GM21526 (cell line): ENCODE measurements around the gene SYCE1L.
"Not testable (repeated sequence)": the region's sequence is repeated elsewhere in the genome, so short reads cannot be mapped to it uniquely, and the experiment has no call there.

Experiments used
- ATAC-seq: cut with Tn5 transposase; IDR thresholded peaks from one replicate; pipeline ENCODE4 v1.9.1; 2021; ENCODE audit warnings: moderate library complexity; ENCODE audit not compliant: unreplicated experiment, low FRiP score

The SYCE1L gene, protein sequence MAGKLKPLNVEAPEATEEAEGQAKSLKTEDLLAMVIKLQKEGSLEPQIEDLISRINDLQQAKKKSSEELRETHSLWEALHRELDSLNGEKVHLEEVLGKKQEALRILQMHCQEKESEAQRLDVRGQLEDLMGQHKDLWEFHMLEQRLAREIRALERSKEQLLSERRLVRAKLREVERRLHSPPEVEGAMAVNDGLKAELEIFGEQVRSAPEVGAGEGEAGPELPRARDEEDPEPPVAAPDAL

DNA sequence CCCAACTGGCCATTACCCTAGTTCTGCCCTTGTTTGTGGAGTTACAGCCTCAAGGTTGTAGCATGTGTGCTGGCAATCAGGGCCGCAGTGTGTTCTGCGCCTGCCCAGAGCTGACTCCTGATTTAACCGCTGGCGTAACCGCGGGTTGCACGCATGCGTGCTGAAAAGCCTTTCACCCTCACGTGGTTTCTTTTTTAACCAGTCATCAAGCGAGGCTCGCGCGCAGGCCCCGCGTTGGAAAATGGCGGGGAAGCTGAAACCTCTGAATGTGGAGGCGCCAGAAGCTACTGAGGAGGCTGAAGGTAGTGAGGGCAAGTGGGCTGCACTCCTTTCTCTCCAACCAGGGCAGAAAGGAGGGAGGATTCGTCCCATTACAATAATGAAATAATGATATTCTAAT lies at the start of gene SYCE1L:
TSS of gene SYCE1L (plus strand) at position 198 of the 400 bp plus-strand sequence. CDS start at position 242, 44 bp downstream.
- ATAC-seq, result no peak

DNA sequence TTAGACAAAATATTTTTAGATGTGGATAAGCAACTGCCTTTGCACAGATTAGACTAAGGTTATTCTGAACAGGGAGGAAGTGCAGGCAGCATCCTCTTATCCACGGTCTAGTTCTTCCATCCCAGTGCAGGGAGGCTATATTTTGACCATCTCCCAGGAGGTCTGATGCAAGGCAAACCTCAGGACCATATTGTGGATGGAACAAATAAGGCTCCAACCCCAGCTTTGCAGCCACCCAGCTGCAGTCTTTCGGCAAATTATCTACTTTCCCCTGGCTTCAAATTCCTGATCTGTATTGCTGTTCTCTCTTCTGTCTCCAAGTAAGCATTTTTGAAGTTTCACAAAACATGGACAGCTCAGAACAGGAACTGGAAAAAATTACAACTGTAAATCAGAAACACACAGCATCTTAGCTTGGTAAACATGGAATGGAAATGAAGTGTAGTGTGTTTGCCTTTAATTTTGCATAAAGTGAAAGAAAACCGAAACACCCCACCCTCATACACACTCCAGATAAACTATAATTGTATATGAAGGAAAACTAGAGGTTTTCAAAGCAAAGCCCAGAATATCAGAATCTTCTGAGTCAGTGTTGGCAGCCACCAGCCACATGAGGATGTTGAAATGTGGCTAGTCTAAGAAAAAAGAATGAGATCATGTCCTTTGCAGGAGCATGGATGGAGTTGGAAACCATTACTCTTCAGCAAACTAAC lies 41.7 kb upstream of the SYCE1L start:
- no peak for ATAC-seq

DNA sequence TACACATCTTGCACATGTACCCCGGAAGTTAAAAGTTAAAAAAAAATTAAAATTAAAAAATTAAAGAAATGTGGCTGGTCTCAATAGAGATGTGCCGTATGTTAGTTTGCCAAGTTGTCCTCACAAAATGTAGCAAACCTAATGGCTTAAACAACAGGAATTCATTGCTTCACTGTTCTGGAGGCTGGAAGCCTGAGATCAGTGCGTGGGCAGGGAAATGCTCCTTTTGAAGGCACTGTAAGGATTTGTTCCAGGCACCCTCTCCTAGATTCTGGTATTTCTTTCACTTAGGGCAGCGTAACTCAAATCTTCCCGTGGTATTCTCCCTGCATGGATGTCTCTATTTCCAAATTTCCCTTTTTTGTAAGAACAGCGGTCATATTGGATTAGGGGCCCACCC lies 40.9 kb upstream of the SYCE1L start:
- no peak for ATAC-seq

DNA sequence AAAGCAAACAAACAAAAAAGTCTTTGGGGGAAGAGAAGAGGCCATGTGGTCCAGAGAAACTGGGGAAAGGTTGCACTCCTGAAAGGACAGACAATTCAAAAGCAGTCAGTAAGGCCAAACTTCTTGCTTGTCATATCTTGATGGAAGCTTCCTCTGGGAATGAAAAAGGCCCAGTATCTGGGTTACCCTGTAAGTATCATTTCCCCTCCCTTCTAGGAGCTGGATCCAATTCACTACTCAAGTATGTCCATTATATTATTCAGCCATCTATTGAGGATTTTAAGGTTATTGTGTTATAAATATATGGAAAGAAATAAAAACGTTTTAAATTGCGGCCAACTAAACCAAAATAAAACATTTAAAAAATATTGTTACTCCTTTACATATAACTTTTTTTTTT lies 34.2 kb upstream of the SYCE1L start:
- no peak for ATAC-seq

DNA sequence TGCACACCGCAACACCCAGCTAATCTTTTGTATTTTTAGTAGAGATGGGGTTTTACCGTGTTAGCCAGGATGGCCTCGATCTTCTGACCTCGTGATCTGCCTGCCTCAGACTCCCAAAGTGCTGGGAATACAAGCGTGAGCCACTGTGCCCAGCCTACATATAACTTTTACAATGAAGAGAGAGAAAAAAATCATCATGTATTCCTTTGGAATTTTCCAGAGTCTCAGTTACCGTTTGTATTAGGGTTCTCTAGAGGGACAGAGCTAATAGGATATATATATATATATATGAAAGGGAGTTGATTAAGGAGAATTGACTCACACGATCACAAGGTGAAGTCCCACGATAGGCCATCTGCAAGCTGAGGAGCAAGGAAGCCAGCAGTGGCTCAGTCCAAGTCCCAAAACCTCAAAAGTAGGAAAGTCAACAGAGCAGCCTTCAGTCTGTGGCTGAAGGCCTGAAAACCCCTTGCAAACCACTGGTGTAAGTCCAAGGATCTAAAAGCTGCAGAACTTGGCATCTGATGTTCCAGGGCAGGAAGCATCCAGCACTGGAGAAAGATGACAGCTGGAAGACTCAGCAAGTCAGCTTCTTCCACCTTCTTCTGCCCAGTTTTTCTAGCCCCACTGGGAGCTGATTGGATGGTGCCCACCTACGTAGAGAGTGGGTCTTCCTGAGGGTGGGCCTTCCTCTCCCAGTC lies 33.5 kb upstream of the SYCE1L start:
- not testable (repeated sequence) for ATAC-seq

DNA sequence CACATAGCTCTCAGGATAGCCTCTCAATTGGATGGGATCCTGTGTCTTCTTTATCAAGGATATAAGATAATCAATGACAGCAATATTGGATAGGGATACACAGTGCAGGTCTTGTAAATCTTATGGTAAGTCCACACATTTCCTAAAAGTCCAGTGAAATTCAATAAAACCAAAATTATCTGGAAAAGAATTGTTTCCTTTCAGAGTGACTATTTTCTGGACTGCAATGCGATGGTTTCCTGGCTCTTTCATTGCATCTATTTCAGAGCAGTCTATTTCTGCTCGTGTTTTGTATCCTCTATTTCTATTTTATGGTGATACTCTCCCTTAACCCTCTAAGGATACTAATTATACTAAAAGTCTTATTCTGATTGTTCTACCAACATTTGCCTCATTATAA lies 32.5 kb upstream of the SYCE1L start:
- no peak for ATAC-seq

DNA sequence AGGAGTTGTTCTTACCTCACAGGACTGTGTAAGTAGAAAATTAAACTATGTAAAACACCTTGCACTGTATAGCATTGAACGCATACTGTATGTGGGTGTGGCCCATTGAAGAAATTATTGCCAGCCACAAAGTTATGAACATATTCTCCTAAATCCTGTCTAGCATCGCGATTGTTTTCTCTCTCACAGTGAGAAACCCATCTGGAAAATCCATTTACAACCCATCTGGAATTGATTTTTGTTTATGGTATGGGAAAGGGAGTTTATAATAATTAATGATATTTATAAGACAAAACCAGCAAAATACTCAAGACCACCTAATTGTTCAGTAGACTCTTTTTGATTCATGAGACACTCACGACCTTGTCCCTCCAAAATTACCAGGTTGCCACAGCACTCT lies 30.3 kb upstream of the SYCE1L start:
- ATAC-seq, result no peak

DNA sequence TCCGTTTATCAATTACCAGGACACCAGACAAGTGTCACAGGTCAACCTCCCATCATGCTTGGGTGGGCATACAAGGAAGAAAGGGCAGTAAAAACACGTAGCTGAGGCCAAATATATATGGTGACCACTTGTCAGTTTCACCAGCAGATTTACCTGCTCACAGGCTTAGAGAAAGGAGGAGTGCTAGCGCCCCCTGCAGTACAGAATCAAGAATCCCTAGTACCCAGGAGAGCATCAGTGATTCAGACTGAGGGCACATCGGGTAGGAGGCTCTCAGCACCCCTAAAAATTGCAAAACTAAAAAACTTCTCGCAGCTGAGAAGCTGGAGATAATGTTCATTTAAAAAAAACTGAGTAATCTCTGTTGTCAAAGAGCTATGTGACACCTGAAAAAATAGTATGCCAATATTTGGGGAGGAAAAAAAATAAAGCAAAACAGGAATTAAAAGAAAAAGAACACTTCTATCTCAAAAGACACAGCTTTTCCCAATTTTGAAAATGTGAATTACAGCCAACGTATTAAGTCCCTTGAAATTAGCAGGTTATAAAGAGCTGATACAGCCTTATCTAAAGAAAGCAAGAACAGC lies 29.5 kb upstream of the SYCE1L start:
- ATAC-seq, result peak; percentile 78

DNA sequence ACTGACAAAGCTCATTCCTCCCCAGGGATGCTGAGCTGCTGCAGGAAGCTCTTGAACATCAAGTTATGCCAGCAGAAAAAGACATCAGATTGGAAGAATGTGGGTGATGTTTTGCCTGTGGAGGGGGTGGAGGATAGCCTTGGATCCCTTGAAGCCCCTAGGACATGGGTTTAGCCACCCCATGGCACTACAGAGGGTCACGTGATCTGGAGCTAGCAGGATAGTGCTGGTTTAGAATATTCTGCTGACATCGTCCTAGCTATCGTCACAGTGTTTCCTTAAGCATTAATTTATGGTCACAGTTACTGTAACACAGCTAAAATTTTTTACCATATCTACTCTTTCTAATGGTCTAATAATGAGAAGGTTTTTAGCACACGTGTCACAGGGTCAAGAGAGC lies 28.4 kb upstream of the SYCE1L start:
- ATAC-seq, result no peak

DNA sequence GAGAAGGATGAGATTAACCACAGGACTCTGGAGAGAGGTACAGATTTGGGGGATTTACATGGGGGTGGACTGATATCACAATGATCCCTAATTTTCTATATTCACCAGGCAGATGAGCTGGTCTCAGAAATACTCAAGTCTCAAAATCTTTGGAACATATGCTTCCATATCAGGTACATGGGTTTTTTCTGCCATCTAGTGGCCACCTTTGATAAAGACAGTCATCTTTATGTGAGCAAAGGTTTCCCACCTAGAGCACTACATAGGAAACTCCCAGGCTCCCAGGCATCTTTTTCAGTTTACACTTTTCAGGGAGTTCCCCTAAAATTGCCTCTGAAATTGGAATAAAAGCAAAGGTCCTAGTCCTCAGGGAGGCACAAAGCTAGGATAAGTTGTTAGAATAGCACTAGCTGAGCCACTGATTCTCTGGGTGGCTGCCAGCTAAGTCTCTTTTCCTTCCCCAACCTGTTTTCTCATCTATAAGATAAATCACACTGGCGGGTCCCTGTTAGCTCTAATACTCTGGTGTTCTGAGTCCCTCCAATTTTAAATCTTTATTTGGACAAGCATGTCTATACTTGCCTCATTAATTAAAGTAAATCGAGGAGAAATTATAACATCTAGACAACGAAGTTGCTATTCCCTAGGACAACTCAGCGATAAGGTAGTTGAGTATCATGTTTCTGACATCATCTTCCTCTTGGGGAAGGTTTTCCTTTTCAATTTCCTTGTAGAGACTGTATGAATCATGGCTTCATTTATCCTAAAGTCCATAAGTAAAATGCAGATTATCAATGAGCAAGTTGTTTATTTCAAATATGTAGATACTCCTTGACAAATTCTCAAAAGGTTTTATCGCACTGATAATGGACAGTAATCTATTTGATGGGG lies 27.2 kb upstream of the SYCE1L start:
- ATAC-seq, result peak; percentile 76

DNA sequence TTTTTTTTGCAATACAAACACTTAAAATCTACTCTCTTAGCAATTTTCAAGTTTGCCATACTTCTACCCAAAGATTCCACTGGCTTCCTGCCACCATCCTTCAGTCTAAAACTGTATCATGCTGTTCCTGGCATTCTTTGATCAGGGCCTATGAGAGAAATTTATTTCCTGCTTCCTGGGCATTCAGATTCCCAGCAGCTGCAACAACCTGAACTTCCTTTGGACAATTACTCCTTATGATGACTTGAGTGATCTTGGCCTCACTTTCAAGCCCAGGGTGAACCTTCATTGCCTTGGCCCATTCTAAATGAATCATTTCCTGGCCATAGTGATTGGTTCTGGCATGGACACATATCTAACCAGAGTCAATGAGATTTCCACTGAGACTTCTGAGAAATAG lies 26.3 kb upstream of the SYCE1L start:
- ATAC-seq, result no peak

DNA sequence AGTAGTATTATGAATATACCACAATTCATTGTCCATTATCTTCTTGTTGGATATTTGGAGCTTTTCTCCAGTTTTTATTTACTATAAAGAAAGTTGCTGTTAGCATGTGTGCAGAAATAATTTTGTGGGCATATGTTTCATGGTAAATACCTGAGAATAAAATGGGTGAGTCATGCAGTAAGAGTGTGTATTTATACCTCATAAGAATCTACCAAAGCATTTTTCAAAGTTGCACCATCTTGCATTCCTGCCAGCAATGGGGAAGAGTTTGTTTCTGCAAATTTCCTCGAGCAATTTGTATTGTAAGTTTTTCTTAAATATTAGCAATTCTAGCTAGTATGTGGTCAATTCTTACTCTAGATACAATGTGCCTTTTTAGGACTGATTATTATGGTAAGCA lies 16.1 kb upstream of the SYCE1L start:
- no peak for ATAC-seq

DNA sequence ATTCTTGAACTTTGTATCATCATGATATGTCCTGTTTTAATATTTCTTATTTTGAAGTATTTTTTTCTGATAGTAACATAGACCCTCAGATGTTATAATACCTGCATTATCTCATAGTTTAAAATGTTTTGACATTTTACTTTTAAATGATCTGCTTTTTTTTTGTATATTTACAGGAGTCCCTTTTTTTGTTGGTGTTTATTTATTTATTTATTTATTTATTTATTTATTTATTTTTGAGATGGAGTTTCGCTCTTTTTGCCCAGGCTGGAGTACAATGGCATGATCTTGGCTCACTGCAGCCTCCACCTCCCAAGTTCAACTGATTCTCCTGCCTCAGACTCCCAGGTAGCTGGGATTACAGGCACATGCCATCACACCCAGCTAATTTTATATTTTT lies 12.9 kb upstream of the SYCE1L start:
- not testable (repeated sequence) for ATAC-seq

DNA sequence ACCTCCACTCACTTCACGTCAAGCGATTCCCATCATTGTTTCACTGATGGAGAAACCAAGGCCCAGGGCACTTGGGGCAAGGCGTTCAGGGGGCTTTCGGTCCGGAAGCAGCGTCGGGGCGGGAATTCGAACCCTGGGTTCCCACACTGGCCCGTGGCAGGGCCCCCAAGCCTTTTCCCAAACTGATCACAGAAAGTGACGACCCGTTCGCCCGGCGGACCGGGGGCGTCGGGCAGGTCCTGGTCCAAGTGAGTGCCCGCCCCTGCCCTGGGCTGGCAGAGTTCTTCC lies 9.1 kb upstream of the SYCE1L start:
- ATAC-seq, result no peak

DNA sequence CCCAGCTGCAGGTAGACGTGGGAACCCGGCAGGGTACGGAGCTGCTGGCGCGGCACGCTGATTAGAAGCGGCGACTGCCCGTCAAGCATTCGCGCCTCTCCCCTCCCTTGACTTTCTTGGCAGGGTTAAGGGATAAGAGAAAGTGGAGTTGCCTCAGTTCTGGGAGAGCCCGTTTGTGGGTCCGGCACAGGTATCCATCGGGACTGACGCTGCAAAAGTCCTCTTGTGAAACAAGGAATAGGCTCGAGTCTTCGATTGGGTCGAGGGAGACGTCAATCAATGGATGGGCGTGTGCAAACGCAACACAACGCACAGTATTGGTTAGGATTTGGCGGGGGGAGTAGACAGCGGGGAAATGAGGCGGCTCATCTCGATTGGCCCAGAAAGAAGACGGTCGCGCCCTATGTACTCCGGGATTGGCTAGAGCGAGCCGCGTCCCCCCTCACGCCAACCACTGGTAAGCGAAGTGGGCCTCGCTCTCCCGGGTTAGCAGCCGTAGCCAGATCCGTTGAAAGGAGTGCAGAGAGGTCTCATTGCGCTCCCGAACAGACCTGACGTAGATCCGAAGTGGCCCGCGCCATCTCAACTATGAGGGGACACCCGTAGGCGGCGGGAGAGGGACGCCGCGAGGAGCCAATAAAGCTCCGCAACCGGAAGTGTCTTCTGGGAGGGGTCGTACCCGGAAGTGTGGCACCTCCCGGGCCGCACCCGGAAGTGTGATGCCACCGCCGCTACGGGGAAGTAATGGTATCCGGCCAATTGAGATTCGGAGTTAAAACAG lies 8.5 kb upstream of the SYCE1L start, which contains the start of gene MON1B:
TSS of gene MON1B (plus strand) at position 713 of the 781 bp plus-strand sequence. CDS start 296 bp downstream, outside the sequence.
- peak; percentile 97 for ATAC-seq

DNA sequence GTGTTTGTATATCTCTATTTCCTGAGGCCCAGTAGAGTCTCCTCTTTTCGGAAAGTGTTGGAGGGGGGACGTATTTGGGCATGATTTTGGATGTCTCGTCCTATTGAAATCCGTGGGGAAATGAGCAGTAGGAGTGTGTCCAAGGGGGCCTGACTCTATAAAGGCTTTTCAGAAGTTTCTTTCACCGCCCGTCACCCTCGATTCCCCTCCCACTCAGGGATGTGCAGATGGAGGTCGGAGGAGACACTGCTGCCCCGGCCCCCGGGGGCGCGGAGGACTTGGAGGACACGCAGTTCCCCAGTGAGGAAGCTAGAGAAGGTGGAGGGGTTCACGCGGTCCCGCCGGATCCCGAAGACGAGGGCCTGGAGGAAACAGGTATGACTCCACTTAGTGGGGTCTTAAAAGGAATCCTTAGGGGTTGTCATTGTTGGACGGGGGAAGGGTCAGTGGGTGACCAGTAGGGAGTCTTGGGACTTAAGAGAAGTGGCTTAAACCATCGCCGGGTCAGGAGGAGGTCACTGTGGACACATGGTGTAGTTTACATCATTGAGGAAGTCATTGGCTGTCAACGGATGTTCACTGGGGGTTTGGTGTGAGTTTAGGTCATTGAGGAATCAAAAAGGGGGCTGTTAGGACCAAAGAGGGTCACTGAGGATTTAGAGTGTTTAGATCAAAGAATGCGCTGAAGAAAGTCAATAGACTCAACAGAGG lies 7.8 kb upstream of the SYCE1L start:
- ATAC-seq, result peak; percentile 2

DNA sequence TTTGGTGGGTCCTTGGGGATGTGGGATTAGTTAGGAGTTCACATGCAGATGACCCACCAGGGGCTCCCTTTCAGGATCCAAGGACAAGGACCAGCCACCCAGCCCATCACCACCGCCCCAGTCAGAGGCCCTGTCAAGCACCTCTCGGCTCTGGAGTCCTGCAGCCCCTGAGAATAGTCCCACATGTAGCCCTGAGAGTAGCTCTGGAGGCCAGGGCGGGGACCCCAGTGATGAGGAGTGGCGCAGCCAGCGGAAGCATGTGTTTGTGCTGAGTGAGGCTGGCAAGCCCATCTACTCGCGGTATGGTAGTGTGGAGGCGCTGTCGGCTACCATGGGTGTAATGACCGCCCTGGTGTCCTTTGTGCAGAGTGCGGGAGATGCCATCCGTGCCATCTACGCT lies 5.8 kb upstream of the SYCE1L start:
- no peak for ATAC-seq

DNA sequence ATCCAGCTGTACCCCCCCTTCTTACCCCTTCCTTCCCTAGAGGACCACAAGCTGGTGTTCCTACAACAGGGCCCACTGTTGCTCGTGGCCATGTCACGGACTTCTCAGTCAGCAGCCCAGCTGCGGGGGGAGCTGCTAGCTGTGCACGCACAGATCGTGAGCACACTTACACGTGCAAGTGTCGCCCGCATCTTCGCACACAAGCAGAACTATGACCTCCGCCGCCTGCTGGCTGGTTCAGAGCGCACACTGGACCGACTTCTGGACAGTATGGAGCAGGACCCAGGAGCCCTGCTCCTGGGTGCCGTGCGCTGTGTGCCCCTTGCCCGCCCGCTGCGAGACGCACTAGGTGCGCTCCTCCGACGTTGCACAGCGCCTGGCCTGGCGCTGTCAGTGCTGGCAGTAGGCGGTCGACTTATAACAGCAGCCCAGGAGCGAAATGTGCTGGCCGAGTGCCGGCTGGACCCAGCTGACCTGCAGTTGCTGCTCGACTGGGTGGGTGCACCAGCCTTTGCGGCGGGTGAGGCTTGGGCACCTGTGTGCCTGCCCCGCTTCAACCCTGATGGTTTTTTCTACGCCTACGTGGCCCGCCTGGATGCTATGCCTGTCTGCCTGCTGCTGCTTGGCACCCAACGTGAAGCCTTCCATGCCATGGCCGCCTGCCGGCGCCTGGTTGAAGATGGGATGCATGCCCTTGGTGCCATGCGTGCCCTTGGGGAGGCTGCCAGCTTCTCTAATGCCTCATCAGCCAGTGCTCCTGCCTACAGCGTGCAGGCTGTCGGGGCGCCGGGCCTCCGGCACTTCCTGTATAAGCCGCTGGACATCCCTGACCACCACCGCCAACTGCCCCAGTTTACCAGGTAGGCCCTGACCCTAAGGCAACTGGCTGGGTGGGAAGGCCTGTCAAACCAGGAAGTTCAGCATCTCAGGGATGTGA lies 4.6 kb upstream of the SYCE1L start:
- no peak for ATAC-seq
